ENCODE results near the gene ANGPTL2. TPM values are rescaled to one million over a fixed set of nuclear protein-coding genes. Genes with fewer than 3 reads are reported as not detected.

Gene ANGPTL2
- total RNA-seq, 1 donor = 0.10 TPM

GRCh38 chr9:127133739-127134167 is 11.3 kb upstream of the ANGPTL2 start:
- H3K27me3 ChIP-seq (ENCODE audit: insufficient read depth, low read length) = no peaks in the 10 kb centered on the region
- H3K9me3 ChIP-seq (ENCODE audit: low read depth, low read length) = no peaks in the 10 kb centered on the region
- H3K4me1 ChIP-seq (ENCODE audit: insufficient read depth, low read length) = peaks cover 5% of the 10 kb centered on the region

GRCh38 chr9:127132921-127133647 is 10.6 kb upstream of the ANGPTL2 start:
- Histone ChIP-seq H3K27me3 (ENCODE audit: insufficient read depth, low read length) (no peaks in the 10 kb centered on the region), H3K9me3 (ENCODE audit: low read depth, low read length) (no peaks in the 10 kb centered on the region), H3K4me3 (ENCODE audit: low read length) (no peak overlapping the region), H3K4me1 (ENCODE audit: insufficient read depth, low read length) (peaks cover 5% of the 10 kb centered on the region)

More at GRCh38 chr9:127133739-127134167, 11.3 kb upstream of the ANGPTL2 start:
- no peak overlapping the region for H3K4me3 ChIP-seq (ENCODE audit: low read length)

GRCh38 chr9:127132375-127132774 is 9.9 kb upstream of the ANGPTL2 start:
- no peaks in the 10 kb centered on the region for H3K27me3 ChIP-seq (ENCODE audit: insufficient read depth, low read length)
- H3K4me1 ChIP-seq (ENCODE audit: insufficient read depth, low read length) = peaks cover 5% of the 10 kb centered on the region
- H3K9me3 ChIP-seq (ENCODE audit: low read depth, low read length) = no peaks in the 10 kb centered on the region
- no peak overlapping the region for H3K4me3 ChIP-seq (ENCODE audit: low read length)

- Histone ChIP-seq H3K4me3 (ENCODE audit: low read length) (no peak overlapping the region), H3K9me3 (ENCODE audit: low read depth, low read length) (no peaks in the 10 kb centered on the region), H3K4me1 (ENCODE audit: insufficient read depth, low read length) (peaks cover 5% of the 10 kb centered on the region), H3K27me3 (ENCODE audit: insufficient read depth, low read length) (no peaks in the 10 kb centered on the region)
Measured at GRCh38 chr9:127131871-127132270, 9.4 kb upstream of the ANGPTL2 start.

- Histone ChIP-seq H3K4me3 (ENCODE audit: low read length) (no peak overlapping the region), H3K27me3 (ENCODE audit: insufficient read depth, low read length) (no peaks in the 10 kb centered on the region), H3K9me3 (ENCODE audit: low read depth, low read length) (no peaks in the 10 kb centered on the region), H3K4me1 (ENCODE audit: insufficient read depth, low read length) (peaks cover 5% of the 10 kb centered on the region)
Measured at GRCh38 chr9:127130661-127131538, 8.5 kb upstream of the ANGPTL2 start.

GRCh38 chr9:127130235-127130634 is 7.8 kb upstream of the ANGPTL2 start:
- Histone ChIP-seq H3K4me3 (ENCODE audit: low read length) (no peak overlapping the region), H3K27me3 (ENCODE audit: insufficient read depth, low read length) (peaks cover under 1% of the 10 kb centered on the region), H3K9me3 (ENCODE audit: low read depth, low read length) (no peaks in the 10 kb centered on the region), H3K4me1 (ENCODE audit: insufficient read depth, low read length) (peaks cover 5% of the 10 kb centered on the region)

- Histone ChIP-seq H3K9me3 (ENCODE audit: low read depth, low read length) (no peaks in the 10 kb centered on the region), H3K4me3 (ENCODE audit: low read length) (no peak overlapping the region), H3K27me3 (ENCODE audit: insufficient read depth, low read length) (peaks cover 4% of the 10 kb centered on the region), H3K4me1 (ENCODE audit: insufficient read depth, low read length) (peaks cover 5% of the 10 kb centered on the region)
Measured at GRCh38 chr9:127129718-127130085, 7.3 kb upstream of the ANGPTL2 start.

- H3K4me1 ChIP-seq (ENCODE audit: insufficient read depth, low read length) = peaks cover 5% of the 10 kb centered on the region
- H3K27me3 ChIP-seq (ENCODE audit: insufficient read depth, low read length) = peaks cover 7% of the 10 kb centered on the region
- H3K4me3 ChIP-seq (ENCODE audit: low read length) = no peak overlapping the region
- H3K9me3 ChIP-seq (ENCODE audit: low read depth, low read length) = no peaks in the 10 kb centered on the region
Measured at GRCh38 chr9:127129073-127129717, 6.8 kb upstream of the ANGPTL2 start.

- Histone ChIP-seq H3K4me1 (ENCODE audit: insufficient read depth, low read length) (peaks cover 5% of the 10 kb centered on the region), H3K4me3 (ENCODE audit: low read length) (no peak overlapping the region), H3K9me3 (ENCODE audit: low read depth, low read length) (no peaks in the 10 kb centered on the region), H3K27me3 (ENCODE audit: insufficient read depth, low read length) (peaks cover 9% of the 10 kb centered on the region)
Measured at GRCh38 chr9:127128341-127129072, 6.1 kb upstream of the ANGPTL2 start.

- H3K4me1 ChIP-seq (ENCODE audit: insufficient read depth, low read length) = peaks cover 9% of the 10 kb centered on the region
- H3K4me3 ChIP-seq (ENCODE audit: low read length) = no peak overlapping the region
- no peaks in the 10 kb centered on the region for H3K9me3 ChIP-seq (ENCODE audit: low read depth, low read length)
- peaks cover 21% of the 10 kb centered on the region for H3K27me3 ChIP-seq (ENCODE audit: insufficient read depth, low read length)
Measured at GRCh38 chr9:127126971-127127370, 4.5 kb upstream of the ANGPTL2 start.

GRCh38 chr9:127124792-127125191 is 2.4 kb upstream of the ANGPTL2 start:
- Histone ChIP-seq H3K9me3 (ENCODE audit: low read depth, low read length) (no peaks in the 10 kb centered on the region), H3K4me3 (ENCODE audit: low read length) (no peak overlapping the region), H3K27me3 (ENCODE audit: insufficient read depth, low read length) (peaks cover 29% of the 10 kb centered on the region), H3K4me1 (ENCODE audit: insufficient read depth, low read length) (peaks cover 4% of the 10 kb centered on the region)

- peaks cover 4% of the 10 kb centered on the region for H3K4me1 ChIP-seq (ENCODE audit: insufficient read depth, low read length)
- H3K4me3 ChIP-seq (ENCODE audit: low read length) = no peak overlapping the region
- peaks cover 29% of the 10 kb centered on the region for H3K27me3 ChIP-seq (ENCODE audit: insufficient read depth, low read length)
- no peaks in the 10 kb centered on the region for H3K9me3 ChIP-seq (ENCODE audit: low read depth, low read length)
Measured at GRCh38 chr9:127124111-127124531, 1.7 kb upstream of the ANGPTL2 start.

GRCh38 chr9:127123064-127123890 is 842 bp upstream of the ANGPTL2 start:
- Histone ChIP-seq H3K27me3 (ENCODE audit: insufficient read depth, low read length) (peaks cover 29% of the 10 kb centered on the region), H3K9me3 (ENCODE audit: low read depth, low read length) (no peaks in the 10 kb centered on the region), H3K4me1 (ENCODE audit: insufficient read depth, low read length) (peaks cover 4% of the 10 kb centered on the region), H3K4me3 (ENCODE audit: low read length) (no peak overlapping the region)

GRCh38 chr9:127121628-127122175 is 733 bp downstream of the ANGPTL2 start:
- H3K4me1 ChIP-seq (ENCODE audit: insufficient read depth, low read length) = peaks cover 7% of the 10 kb centered on the region
- no peak overlapping the region for H3K4me3 ChIP-seq (ENCODE audit: low read length)
- no peaks in the 10 kb centered on the region for H3K9me3 ChIP-seq (ENCODE audit: low read depth, low read length)
- peaks cover 29% of the 10 kb centered on the region for H3K27me3 ChIP-seq (ENCODE audit: insufficient read depth, low read length)
